K562 (cell line): ENCODE data around the gene CEP68. TPM values are rescaled to one million over a fixed set of nuclear protein-coding genes. Genes with fewer than 3 reads are reported as not detected.

Experiments used
- ATAC-seq: fragments of 200-7000 bp; cut with Tn5 transposase; 3 replicates; pipeline ENCODE4 v1.9.1; 2020; ENCODE audit warnings: moderate library complexity
- BruUV-seq: library from RNA; stranded (reverse); fragments of 400-500 nt; replicated peaks from 2 replicates; lab custom pipeline; 2021; lab: Mats Ljungman, UMichigan
- CTCF ChIA-PET: fragments of 300-600 bp; formaldehyde crosslinking; extraction: SDS; loops from one replicate; lab custom pipeline; 2021; ENCODE audit warnings: low intra/inter-chr PET ratio; lab: Yijun Ruan, JAX
- POLR2A ChIA-PET: fragments of 300-600, 350-650 bp; sonication (Branson Sonifier 250); formaldehyde crosslinking; extraction: SDS; loops from one replicate; lab custom pipeline; 2021; ENCODE audit warnings: antibody characterized with exemption, inconsistent platforms; lab: Yijun Ruan, JAX
- DNase-seq, 4 experiments: peaks; one replicate each; pipeline versions ENCODE4 v3.0.0 to v3.0.0-alpha.2; 2011 to 2018; ENCODE audit warnings: low spot score in 3 of 4, mixed read lengths in 3 of 4; ENCODE audit errors: extremely low read depth in 1 of 4
- FAIRE-seq: peaks from 2 replicates; lab custom pipeline; 2011; peaks lifted over from hg19 to GRCh38; lab: Jason Lieb, UNC
- H2AFZ ChIP-seq: 2 replicates; pipeline ENCODE4 v1.6.0; 2011; ENCODE audit warnings: low read depth, low read length, control low read depth, inconsistent platforms
- H3K27ac ChIP-seq: fragments of 200-600 bp; 3 replicates; pipeline ENCODE4 v1.8.0; 2011; ENCODE audit warnings: low read depth, mild to moderate bottlenecking, control low read depth, inconsistent platforms, low read length, moderate library complexity, mixed read lengths; ENCODE audit errors: extremely low read depth
- H3K27me3 ChIP-seq, 2 experiments: fragments of 300-600 bp in 1 of 2; 2 replicates in 1 of 2; 3 replicates in 1 of 2; pipeline versions ENCODE4 v1.6.0 to v1.8.0; 2011; ENCODE audit warnings: inconsistent platforms in 2 of 2, low read length in 2 of 2, mild to moderate bottlenecking in 1 of 2, mixed read lengths in 1 of 2, moderate library complexity in 1 of 2; ENCODE audit not compliant: control insufficient read depth in 2 of 2, insufficient read depth in 2 of 2
- H3K36me3 ChIP-seq: fragments of 300-600 bp; 3 replicates; pipeline ENCODE4 v1.8.0; 2011; ENCODE audit warnings: mild to moderate bottlenecking, low read length, inconsistent platforms; ENCODE audit not compliant: control insufficient read depth, insufficient read depth
- H3K4me1 ChIP-seq, 2 experiments: fragments of 200-600 bp in 1 of 2; replicated peaks in 1 of 2; 2 replicates in 1 of 2; 3 replicates in 1 of 2; pipeline versions ENCODE4 v1.5.1 to v1.8.0; 2011; ENCODE audit warnings: inconsistent platforms in 2 of 2, low read length in 2 of 2, mild to moderate bottlenecking in 1 of 2, mixed read lengths in 1 of 2, moderate library complexity in 1 of 2; ENCODE audit not compliant: control insufficient read depth in 2 of 2, insufficient read depth in 2 of 2
- H3K4me2 ChIP-seq: 2 replicates; pipeline ENCODE4 v1.6.1; 2011; ENCODE audit warnings: low read length, control low read depth, inconsistent platforms, mixed read lengths; ENCODE audit not compliant: insufficient read depth
- H3K4me3 ChIP-seq: fragments of 200-600 bp; sonication (generic), shearing (Covaris generic); 2 replicates; pipeline ENCODE4 v1.5.1; 2016; ENCODE audit warnings: control low read depth, inconsistent platforms
- H3K79me2 ChIP-seq: fragments of 200-600 bp; 3 replicates; pipeline ENCODE4 v1.8.0; 2011; ENCODE audit warnings: low read length, inconsistent platforms; ENCODE audit not compliant: control insufficient read depth, insufficient read depth
- H3K9ac ChIP-seq, 2 experiments: 2 replicates each; pipeline versions ENCODE4 v1.6.0 to v1.6.1; 2011; ENCODE audit warnings: low read depth in 2 of 2, low read length in 2 of 2, control low read depth in 1 of 2, inconsistent platforms in 1 of 2, mild to moderate bottlenecking in 1 of 2, mixed read lengths in 1 of 2; ENCODE audit not compliant: insufficient read depth in 1 of 2
- H3K9me1 ChIP-seq: one replicate; pipeline ENCODE4 v1.6.0; 2011; ENCODE audit warnings: inconsistent platforms, mild to moderate bottlenecking, low read length, moderate library complexity; ENCODE audit not compliant: control insufficient read depth, insufficient read depth
- H3K9me3 ChIP-seq: replicated peaks from 2 replicates; pipeline ENCODE4 v1.5.1; 2011; ENCODE audit warnings: low read depth, low read length, inconsistent platforms; ENCODE audit not compliant: control insufficient read depth, insufficient read depth
- H4K20me1 ChIP-seq: replicated peaks from 2 replicates; pipeline ENCODE4 v1.6.1; 2011; ENCODE audit warnings: low read length, inconsistent platforms, mixed read lengths; ENCODE audit not compliant: control insufficient read depth, insufficient read depth
- MIER1 ChIP-seq: fragments of 450-650 bp; IDR thresholded peaks from 2 replicates; pipeline ENCODE4 v1.6.1; 2016; ENCODE audit warnings: antibody characterized with exemption, mild to moderate bottlenecking, low read depth
- POLR2G ChIP-seq: fragments of 200-400 bp; formaldehyde crosslinking; IDR thresholded peaks from 2 replicates; pipeline ENCODE4 v1.6.1; 2017; ENCODE audit warnings: low read depth, mild to moderate bottlenecking, antibody characterized with exemption, low read length, moderate library complexity
- RBM25 ChIP-seq: fragments of 200-400 bp; formaldehyde crosslinking; IDR thresholded peaks from 2 replicates; pipeline ENCODE4 v1.6.1; 2018; ENCODE audit warnings: low read length, low read depth, moderate library complexity; ENCODE audit not compliant: severe bottlenecking
- RFX5 ChIP-seq: IDR thresholded peaks from 2 replicates; pipeline ENCODE4 v1.6.1; 2011; ENCODE audit warnings: low read depth, mild to moderate bottlenecking, improper control_type of control experiment, low read length
- TFE3 ChIP-seq: fragments of 450-650 bp; formaldehyde crosslinking; IDR thresholded peaks from 2 replicates; pipeline ENCODE4 v1.4.0; 2020; ENCODE audit warnings: mild to moderate bottlenecking, mixed read lengths
- WGBS: fragments of 100-300 bp; shearing (Covaris generic); methylation state at CpG from one replicate; pipeline ENCODE4 v1.1.6; 2016; ENCODE audit warnings: low coverage, mixed read lengths; ENCODE audit not compliant: insufficient coverage; ENCODE audit errors: missing lambda C conversion rate; 5-methylcytosine and 5-hydroxymethylcytosine counted together
- in situ Hi-C: fragments of 300-500 bp; cut with MboI; formaldehyde crosslinking; loops from 4 replicates; pipeline ENCODE4 v1.15.0; 2018; ENCODE audit warnings: inconsistent platforms, mixed read lengths
- intact Hi-C: fragments of 100-400 bp; cut with micrococcal nuclease; formaldehyde crosslinking; loops from 2 replicates; pipeline ENCODE4 v1.14.2; 2022
- polyA plus RNA-seq, 8 experiments: library from polyadenylated mRNA; depleted of rRNA in 4 of 8; stranded (reverse) in 5 of 8; unstranded in 3 of 8; fragments of >200 nt; fragmentation: Nextera tagmentation in 2 of 8; fragmentation: Illumina TruSeq in 1 of 8; extraction: Ambion mirVana in 2 of 8; extraction: Trizol in 1 of 8; gene quantifications; 2 replicates each; pipeline versions ENCODE4 v1.2.1 to v1.2.3, GENCODE V29; 2011 to 2014; ENCODE audit warnings: inconsistent platforms in 1 of 8, missing spikeins in 1 of 8
- total RNA-seq, 7 experiments: library from RNA; depleted of rRNA in 6 of 7; stranded (reverse); fragments of >200 nt in 6 of 7; fragmentation: Illumina TruSeq in 2 of 7; extraction: Trizol in 2 of 7; gene quantifications; 2 replicates each; pipeline versions ENCODE4 v1.2.1 to v1.2.3, GENCODE V29; 2011 to 2021; ENCODE audit warnings: low replicate concordance in 1 of 7

The CEP68 gene
- total and polyA plus RNA-seq, 9 of the 15 experiments (the other 6 are each of a cell fraction or from before 2014, with no cell fraction given) = 1.4 to 8.5 (median 5.2) TPM

- H4K20me1 ChIP-seq = no peaks in the 10 kb centered on the region
- POLR2A ChIA-PET = interaction anchor here (1.3 kb wide), 1 partner anchor 11 kb away, joined by 3 read pairs; no protein-coding TSS in a partner anchor
- FAIRE-seq (no peak), DNase-seq (no peak), ATAC-seq (no peak)
- H3K79me2 ChIP-seq = no peaks in the 10 kb centered on the region
- peaks cover 29% of the 10 kb centered on the region for H3K36me3 ChIP-seq
- H3K4me2 ChIP-seq = no peak overlapping the region
- H3K4me1 ChIP-seq = peaks cover 18 to 33% of the 10 kb centered on the region in 2 experiments; a peak in 4 of 5 replicates
- H2AFZ ChIP-seq = no peak overlapping the region
- H3K27ac ChIP-seq = no peak overlapping the region
- H3K9me1 ChIP-seq = peaks cover 3% of the 10 kb centered on the region
- TF ChIP-seq MIER1 (no peak), TFE3 (CRISPR knock-in tag) (peak; percentile 67), RBM25 (peak; percentile 13)
- H3K9ac ChIP-seq = no peak overlapping the region
- CTCF ChIA-PET = no interaction called here
- 89% methylated on average over 1 of the region's 1 CpG for WGBS
- H3K4me3 ChIP-seq = no peak overlapping the region
- no TSS peak for BruUV-seq
- intact Hi-C loops = no loop called here
- no peaks in the 10 kb centered on the region for H3K9me3 ChIP-seq
- no peaks in the 10 kb centered on the region for H3K27me3 ChIP-seq
- in situ Hi-C loops = no loop called here
Measured at GRCh38 chr2:65019010-65019409, 37.2 kb upstream of the CEP68 start.

- no peak overlapping the region for H3K27ac ChIP-seq
Measured at GRCh38 chr2:65019675-65020195, 36.5 kb upstream of the CEP68 start.

More at GRCh38 chr2:65019675-65020195, 36.5 kb upstream of the CEP68 start:
- H3K9ac ChIP-seq = no peak overlapping the region
- in situ Hi-C loops (no loop called here), intact Hi-C loops (no loop called here)
- ChIA-PET CTCF (no interaction called here), POLR2A (interaction anchor here (1.1 kb wide), 1 partner anchor 32 kb away, joined by 3 read pairs; no protein-coding TSS in a partner anchor)
- no TSS peak for BruUV-seq
- H3K4me1 ChIP-seq = peaks cover 18 to 40% of the 10 kb centered on the region in 2 experiments; a peak in 4 of 5 replicates
- no peak for ATAC-seq
- no peak for FAIRE-seq
- peaks cover 29% of the 10 kb centered on the region for H3K36me3 ChIP-seq
- H3K27me3 ChIP-seq = no peaks in the 10 kb centered on the region
- no peak for DNase-seq
- no peak overlapping the region for H2AFZ ChIP-seq
- H3K79me2 ChIP-seq = no peaks in the 10 kb centered on the region
- no peaks in the 10 kb centered on the region for H4K20me1 ChIP-seq
- peaks cover 3% of the 10 kb centered on the region for H3K9me1 ChIP-seq
- TF ChIP-seq RFX5 = no peak
- TF ChIP-seq POLR2G = 0 out of 2 replicates have a peak, but pooled peaks have one; percentile 22
- TF ChIP-seq, all 486 proteins: peak for 1
- Histone ChIP-seq H3K9me3 (no peaks in the 10 kb centered on the region), H3K4me3 (no peak overlapping the region), H3K4me2 (no peak overlapping the region)
- WGBS = 95% methylated on average over 7 of the region's 8 CpGs
